HL-60 (cell line): ENCODE results near the gene GDAP2.

ENCODE experiments used
- CTCF ChIP-seq: IDR thresholded peaks from one replicate; pipeline ENCODE4 v1.5.1; 2011; ENCODE audit warnings: low read length, control low read depth, inconsistent platforms; ENCODE audit not compliant: insufficient read depth
- GABPA ChIP-seq: IDR thresholded peaks from 2 replicates; pipeline ENCODE4 v1.6.1; 2012; ENCODE audit warnings: low read depth
- POLR2AphosphoS5 ChIP-seq: IDR thresholded peaks from 2 replicates; pipeline ENCODE4 v1.6.1; 2012; ENCODE audit warnings: low read depth
- REST ChIP-seq: IDR thresholded peaks from 2 replicates; pipeline ENCODE4 v1.6.1; 2012; ENCODE audit warnings: low read depth; ENCODE audit not compliant: insufficient replicate concordance

DNA sequence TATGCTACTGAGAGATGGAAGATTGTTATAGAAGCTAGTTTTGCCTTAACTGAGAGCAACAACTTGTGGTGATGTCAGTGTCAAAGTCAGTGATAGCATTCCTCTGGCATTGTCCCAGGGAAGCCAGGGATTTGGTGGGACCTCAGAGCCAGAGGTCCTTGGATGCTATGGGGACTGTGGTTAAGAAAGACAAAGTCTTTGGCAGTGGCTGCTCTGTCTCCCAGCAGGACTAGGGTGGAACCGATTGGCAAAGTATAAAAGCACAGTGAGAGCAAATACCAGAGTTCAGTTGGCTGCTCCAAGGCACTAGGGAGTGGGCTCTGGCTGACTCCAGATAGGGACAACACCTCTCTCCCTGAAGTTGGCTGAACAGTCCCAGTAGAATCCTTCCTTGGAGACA is 104.8 kb downstream of the GDAP2 start:
- TF ChIP-seq CTCF, result no peak
- no peak for TF ChIP-seq POLR2AphosphoS5
- no peak for TF ChIP-seq GABPA
- no peak for TF ChIP-seq REST
